Right lobe of liver (tissue), 6 donors: ENCODE measurements around the gene CAPN10. TPM values are rescaled to one million over a fixed set of nuclear protein-coding genes. Genes with fewer than 3 reads are reported as not detected.

Experiments
- ATAC-seq, 4 donors: fragments of 200-7000 bp; cut with Tn5 transposase; one replicate each; pipeline ENCODE4 v1.9.1; 2020; ENCODE audit warnings: mild to moderate bottlenecking in 4 of 4, moderate library complexity in 4 of 4
- DNase-seq, 3 donors: peaks; one replicate each; pipeline ENCODE4 v3.0.0-alpha.2; 2020
- H3K27ac ChIP-seq, 3 donors: fragments of 200-600 bp; one replicate each; pipeline ENCODE4 v1.8.0; 2022
- H3K27me3 ChIP-seq, 2 donors: fragments of 200-600 bp; one replicate each; pipeline ENCODE4 v1.8.0; 2022
- H3K36me3 ChIP-seq, 4 donors: fragments of 200-600 bp; sonication (generic) in 1 of 4; one replicate each; pipeline versions ENCODE4 v1.5.1 to v1.8.0; 2017 to 2022; ENCODE audit warnings: control low read depth in 1 of 4
- H3K4me1 ChIP-seq, 4 donors: fragments of 200-600 bp; sonication (generic) in 1 of 4; one replicate each; pipeline versions ENCODE4 v1.5.1 to v1.8.0; 2017 to 2022; ENCODE audit warnings: control low read depth in 1 of 4
- H3K4me3 ChIP-seq, 3 donors: fragments of 200-600 bp; one replicate each; pipeline ENCODE4 v1.8.0; 2022
- H3K9me3 ChIP-seq, 4 donors: fragments of 200-600 bp; sonication (generic) in 1 of 4; one replicate each; pipeline versions ENCODE4 v1.5.1 to v1.8.0; 2017 to 2022; ENCODE audit warnings: control low read depth in 1 of 4
- CTCF ChIP-seq, 4 donors: fragments of 200-600 bp in 3 of 4; fragments of 450-650 bp in 1 of 4; IDR thresholded peaks; one replicate each; pipeline versions ENCODE4 v1.5.1 to v1.8.0; 2016 to 2022; ENCODE audit warnings: antibody characterized with exemption in 4 of 4, mild to moderate bottlenecking in 2 of 4
- POLR2A ChIP-seq: fragments of 450-650 bp; IDR thresholded peaks from one replicate; pipeline ENCODE4 v1.6.1; 2017; ENCODE audit warnings: antibody characterized with exemption, mild to moderate bottlenecking
- WGBS: methylation state at CpG from one replicate; pipeline ENCODE4 v1.1.6; 2018; ENCODE audit warnings: low coverage, low lambda C conversion rate; ENCODE audit not compliant: insufficient coverage; ENCODE audit errors: missing lambda C conversion rate; 5-methylcytosine and 5-hydroxymethylcytosine counted together
- intact Hi-C, 2 donors: fragments of 100-400 bp; cut with DNase I; formaldehyde crosslinking; loops; one replicate each; pipeline versions ENCODE4 v1.11.2 to v1.14.1; 2022
- total RNA-seq, 6 experiments: library from RNA; depleted of rRNA in 2 of 6; stranded (reverse); fragments of >200 nt in 2 of 6; fragmentation: NEBNext Ultra II Directional in 3 of 6; extraction: Animal tissue kit (Norgen Biotek cat#: 25700) in 3 of 6; gene quantifications; one replicate each; pipeline versions ENCODE4 v1.1.0 to v1.2.4, GENCODE V29; 2016 to 2023
- donor health status: DM: no; HTN: yes; CAD: no.
- donor health status: DM: no; HTN: no; CAD: no.
- donor health status: DM: no; HTN: no; CAD: no.
- donor health status: DM: no; HTN: yes; CAD: no.
- donor health status: DM: no; HTN: yes; CAD: no.

CAPN10 gene
- total RNA-seq, 6 experiments from 2014 or later: 7.2 to 13.8 (median 9.1) TPM

- intact Hi-C loops: no loop called here
- TF ChIP-seq CTCF (IDR thresholded peaks at IDR 0.05) (no peak), POLR2A (no peak)
- H3K36me3 ChIP-seq: no peaks in the 10 kb centered on the region
- H3K4me3 ChIP-seq: no peak overlapping the region
- H3K27ac ChIP-seq: no peak overlapping the region
- no peak for ATAC-seq
- no peaks in the 10 kb centered on the region for H3K4me1 ChIP-seq
- WGBS: 73% methylated on average over 8 of the region's 9 CpGs
- peak in 2 of 3 donors; percentile 22 to 27 for DNase-seq
- H3K9me3 ChIP-seq: no peaks in the 10 kb centered on the region
- H3K27me3 ChIP-seq: no peaks in the 10 kb centered on the region
Measured at GRCh38 chr2:240622060-240622411, 35.5 kb downstream of the CAPN10 start.

- Histone ChIP-seq H3K4me1 (no peaks in the 10 kb centered on the region), H3K27ac (no peak overlapping the region), H3K27me3 (no peaks in the 10 kb centered on the region), H3K4me3 (no peak overlapping the region), H3K9me3 (no peaks in the 10 kb centered on the region), H3K36me3 (no peaks in the 10 kb centered on the region)
- 40% methylated on average over 14 of the region's 37 CpGs for WGBS
- peak in 2 of 4 donors; percentile 7 to 22 for ATAC-seq
- peak; percentile 47 to 60 (median 54) for DNase-seq
- TF ChIP-seq POLR2A: no peak
- intact Hi-C loops: no loop called here
Measured at GRCh38 chr2:240622531-240623235, 36.1 kb downstream of the CAPN10 start.

- Histone ChIP-seq H3K27me3 (no peaks in the 10 kb centered on the region), H3K4me1 (no peaks in the 10 kb centered on the region), H3K4me3 (no peak overlapping the region), H3K36me3 (no peaks in the 10 kb centered on the region), H3K9me3 (no peaks in the 10 kb centered on the region), H3K27ac (no peak overlapping the region)
- DNase-seq (peak; percentile 17 to 38 (median 36)), ATAC-seq (no peak)
- no peak for TF ChIP-seq POLR2A
- TF ChIP-seq CTCF (IDR thresholded peaks at IDR 0.05): no peak
- intact Hi-C loops: no loop called here
- WGBS: 73% methylated on average over 3 of the region's 10 CpGs
Measured at GRCh38 chr2:240623531-240624010, 37.0 kb downstream of the CAPN10 start.

GRCh38 chr2:240624011-240624949, 37.7 kb downstream of the CAPN10 start:
- no peak overlapping the region for H3K4me3 ChIP-seq
- DNase-seq: peak; percentile 29 to 49 (median 47)
- no peaks in the 10 kb centered on the region for H3K9me3 ChIP-seq
- H3K27ac ChIP-seq: no peak overlapping the region
- intact Hi-C loops: no loop called here
- no peaks in the 10 kb centered on the region for H3K27me3 ChIP-seq
- TF ChIP-seq POLR2A: no peak
- TF ChIP-seq CTCF (IDR thresholded peaks at IDR 0.05): no peak
- H3K36me3 ChIP-seq: no peaks in the 10 kb centered on the region
- 54% methylated on average over 3 of the region's 24 CpGs for whole genome bisulfite sequencing
- ATAC-seq: peak; percentile 7 to 32 (median 12)
- no peaks in the 10 kb centered on the region for H3K4me1 ChIP-seq
